Hepatocyte (in vitro differentiated cells): Measurements from ENCODE around the gene ADSL.

Experiments
- CTCF ChIP-seq: fragments of 200-600 bp; sonication (generic); IDR thresholded peaks from 2 replicates; pipeline ENCODE4 v1.5.1; 2016; ENCODE audit warnings: antibody characterized with exemption, mild to moderate bottlenecking; ENCODE audit not compliant: poor library complexity
- EZH2 ChIP-seq: fragments of 200-600 bp; sonication (generic); IDR thresholded peaks from 2 replicates; pipeline ENCODE4 v1.6.1; 2016; ENCODE audit warnings: antibody characterized with exemption, mild to moderate bottlenecking, borderline replicate concordance
- EZH2phosphoT487 ChIP-seq: fragments of 200-600 bp; sonication (generic); IDR thresholded peaks from one replicate; pipeline ENCODE4 v1.6.1; 2018; ENCODE audit warnings: antibody characterized with exemption, mild to moderate bottlenecking, low read depth, moderate library complexity; ENCODE audit not compliant: unreplicated experiment, severe bottlenecking

DNA sequence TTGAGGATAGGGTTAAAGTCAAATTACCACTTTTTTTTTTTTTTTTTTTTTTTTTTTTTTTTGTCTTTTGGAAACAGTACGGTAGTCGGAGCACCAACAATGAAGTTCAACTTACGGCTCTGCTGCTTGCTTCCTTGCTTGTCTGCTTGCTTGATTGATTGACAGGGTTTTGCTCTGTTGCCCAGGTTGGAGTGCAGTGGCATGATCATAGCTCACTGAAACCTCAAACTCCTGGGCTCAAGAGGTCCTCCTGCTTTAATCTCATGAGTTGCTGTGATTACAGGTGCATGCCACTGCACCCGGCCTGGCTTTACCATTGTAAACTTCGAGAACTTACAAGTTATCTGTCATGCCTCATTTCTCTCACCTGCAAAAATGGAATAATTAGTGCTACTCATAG lies 29.8 kb downstream of the ADSL start:
- TF ChIP-seq CTCF (no peak), EZH2 (no peak), EZH2phosphoT487 (no peak)
